ENCODE measurements around the gene PRKN.

- TF ChIP-seq CTCF (conservative IDR thresholded peaks at IDR 0.05) (no peak), ZFX (IDR thresholded peaks at IDR 0.05) (no peak)
Observed at GRCh38 chr6:162653808-162654207, 73.8 kb downstream of the PRKN start.

Measured in C4-2B (cell line).